Nephron progenitor cell (in vitro differentiated cells): Measurements from ENCODE around the gene RPL32.
"Not testable (repeated sequence)": the region's sequence is repeated elsewhere in the genome, so short reads cannot be mapped to it uniquely, and the experiment has no call there.

Experiments used
- DNase-seq: peaks from one replicate; pipeline ENCODE4 v3.0.0; 2021
- H3K27ac Mint-ChIP-seq: 2 replicates; pipeline ENCODE4 v1.8.0; 2021; ENCODE audit warnings: mild to moderate bottlenecking, moderate library complexity, mixed read lengths
- H3K27me3 Mint-ChIP-seq: 2 replicates; pipeline ENCODE4 v1.8.0; 2021; ENCODE audit warnings: mild to moderate bottlenecking, low read depth, mixed read lengths; ENCODE audit not compliant: poor library complexity
- H3K36me3 Mint-ChIP-seq: 2 replicates; pipeline ENCODE4 v1.8.0; 2021; ENCODE audit warnings: low read depth, mixed read lengths
- H3K4me1 Mint-ChIP-seq: 2 replicates; pipeline ENCODE4 v1.8.0; 2021; ENCODE audit warnings: mixed read lengths
- H3K4me3 Mint-ChIP-seq: 2 replicates; pipeline ENCODE4 v1.8.0; 2021; ENCODE audit warnings: mild to moderate bottlenecking, moderate library complexity, mixed read lengths
- H3K9me3 Mint-ChIP-seq: 2 replicates; pipeline ENCODE4 v1.8.0; 2021; ENCODE audit warnings: mild to moderate bottlenecking, moderate library complexity, mixed read lengths
- CTCF ChIP-seq: fragments of 200-600 bp; sonication (generic); IDR thresholded peaks from 2 replicates; pipeline ENCODE4 v1.5.0; 2021; ENCODE audit warnings: antibody characterized with exemption

The RPL32 gene

GRCh38 chr3:12797124-12797891, 44.1 kb downstream of the RPL32 start:
- Mint-ChIP-seq H3K27ac (no peak overlapping the region), H3K4me1 (peaks cover 35% of the 10 kb centered on the region)

GRCh38 chr3:12796171-12797123, 44.9 kb downstream of the RPL32 start, which contains the start of gene CAND2:
CAND2 (plus strand) TSS chr3:12796680; CDS start chr3:12796721, 41 bp downstream.
- H3K4me3 Mint-ChIP-seq, result peak within 1 kb of the TSS; percentile 85
- DNase-seq, result peak; percentile 75
- peaks cover 8% of the 10 kb centered on the region for H3K27me3 Mint-ChIP-seq
- no peak for TF ChIP-seq CTCF
- peaks cover 35% of the 10 kb centered on the region for H3K4me1 Mint-ChIP-seq
- no peaks in the 10 kb centered on the region for H3K36me3 Mint-ChIP-seq
- no peak within 1 kb of the TSS for H3K27ac Mint-ChIP-seq
- H3K9me3 Mint-ChIP-seq, result no peaks in the 10 kb centered on the region

More at GRCh38 chr3:12797124-12797891, 44.1 kb downstream of the RPL32 start:
- peaks cover 2% of the 10 kb centered on the region for H3K27me3 Mint-ChIP-seq
- no peaks in the 10 kb centered on the region for H3K9me3 Mint-ChIP-seq
- DNase-seq, result no peak
- no peak for TF ChIP-seq CTCF
- no peaks in the 10 kb centered on the region for H3K36me3 Mint-ChIP-seq
- H3K4me3 Mint-ChIP-seq, result peak overlapping the region; percentile 85

- Mint-ChIP-seq H3K27ac (no peak overlapping the region), H3K9me3 (no peaks in the 10 kb centered on the region), H3K27me3 (peaks cover 17% of the 10 kb centered on the region), H3K36me3 (no peaks in the 10 kb centered on the region), H3K4me3 (no peak overlapping the region), H3K4me1 (peaks cover 24% of the 10 kb centered on the region)
- no peak for DNase-seq
- TF ChIP-seq CTCF, result no peak
These were observed 47.7 kb downstream of the RPL32 start for GRCh38 chr3:12793701-12794100.

- Mint-ChIP-seq H3K4me3 (no peak overlapping the region), H3K27ac (no peak overlapping the region), H3K36me3 (no peaks in the 10 kb centered on the region), H3K9me3 (peaks cover 4% of the 10 kb centered on the region), H3K4me1 (peaks cover 11% of the 10 kb centered on the region), H3K27me3 (peaks cover 33% of the 10 kb centered on the region)
- DNase-seq, result no peak
- no peak for TF ChIP-seq CTCF
These were observed 49.9 kb downstream of the RPL32 start for GRCh38 chr3:12791430-12791829.

GRCh38 chr3:12787967-12788690, 53.2 kb downstream of the RPL32 start:
- H3K27me3 Mint-ChIP-seq, result peaks cover 61% of the 10 kb centered on the region
- not testable (repeated sequence) for H3K27ac Mint-ChIP-seq

GRCh38 chr3:12787346-12787745, 54.0 kb downstream of the RPL32 start:
- H3K4me3 Mint-ChIP-seq, H3K36me3 Mint-ChIP-seq, H3K4me1 Mint-ChIP-seq, H3K9me3 Mint-ChIP-seq, H3K27ac Mint-ChIP-seq: not testable (repeated sequence)
- peak; percentile 78 for DNase-seq
- peaks cover 60% of the 10 kb centered on the region for H3K27me3 Mint-ChIP-seq
- peak; percentile 48 for TF ChIP-seq CTCF

More at GRCh38 chr3:12787967-12788690, 53.2 kb downstream of the RPL32 start:
- DNase-seq, H3K9me3 Mint-ChIP-seq, H3K4me3 Mint-ChIP-seq, H3K4me1 Mint-ChIP-seq, H3K36me3 Mint-ChIP-seq: not testable (repeated sequence)
